Stomach (tissue), 9 donors: ENCODE measurements around the gene SNAP47. TPM values are rescaled to one million over a fixed set of nuclear protein-coding genes. Genes with fewer than 3 reads are reported as not detected.

Experiments
- DNase-seq, 2 donors: peaks; one replicate each; pipeline versions ENCODE4 v3.0.0 to v3.0.0-alpha.2; 2013 to 2019
- H3K27ac ChIP-seq, 5 donors: fragments of 200-600 bp in 4 of 5; sonication (generic) in 4 of 5; one replicate each; pipeline ENCODE4 v1.5.1; 2013 to 2019; ENCODE audit warnings: mild to moderate bottlenecking in 1 of 5, moderate library complexity in 1 of 5
- H3K27me3 ChIP-seq, 3 donors: fragments of 200-600 bp; sonication (generic); one replicate each; pipeline ENCODE4 v1.5.1; 2017 to 2019; ENCODE audit warnings: mixed run types in 1 of 3
- H3K36me3 ChIP-seq, 4 donors: fragments of 200-600 bp; sonication (generic); 1 replicate in 3 of 4; 2 replicates in 1 of 4; pipeline ENCODE4 v1.5.1; 2016 to 2019
- H3K4me1 ChIP-seq, 4 donors: fragments of 200-600 bp; sonication (generic); one replicate each; pipeline ENCODE4 v1.5.1; 2016 to 2019
- H3K4me3 ChIP-seq, 4 donors: fragments of 200-600 bp; sonication (generic) in 3 of 4; one replicate each; pipeline ENCODE4 v1.5.1; 2016 to 2019; ENCODE audit warnings: mild to moderate bottlenecking in 1 of 4
- H3K9me3 ChIP-seq, 4 donors: fragments of 200-600 bp; sonication (generic); one replicate each; pipeline ENCODE4 v1.5.1; 2016 to 2019
- CTCF ChIP-seq, 7 experiments: fragments of 450-650 bp in 4 of 7; fragments of 200-600 bp in 3 of 7; sonication (generic) in 3 of 7; IDR thresholded peaks; one replicate each; pipeline ENCODE4 v1.5.1; 2016 to 2019; ENCODE audit warnings: antibody characterized with exemption in 7 of 7, control low read depth in 2 of 7, mild to moderate bottlenecking in 1 of 7
- EP300 ChIP-seq: sonication (generic); formaldehyde crosslinking; IDR thresholded peaks from one replicate; pipeline ENCODE4 v1.6.1; 2017; ENCODE audit warnings: antibody characterized with exemption
- POLR2A ChIP-seq, 4 donors: fragments of 450-650 bp; IDR thresholded peaks; one replicate each; pipeline ENCODE4 v1.6.1; 2016; ENCODE audit warnings: antibody characterized with exemption in 4 of 4, control low read depth in 2 of 4, mild to moderate bottlenecking in 1 of 4, moderate library complexity in 1 of 4
- POLR2AphosphoS5 ChIP-seq, 3 donors: sonication (generic); formaldehyde crosslinking; IDR thresholded peaks; one replicate each; pipeline ENCODE4 v1.6.1; 2016; ENCODE audit warnings: antibody characterized with exemption in 3 of 3
- WGBS, 5 donors: extraction: QIAGEN DNeasy Blood & Tissue Kit in 3 of 5; methylation state at CpG; one replicate each; pipeline versions ENCODE4 v1.1.5 to v1.1.7; 2013 to 2018; 5-methylcytosine and 5-hydroxymethylcytosine counted together
- intact Hi-C: fragments of 100-400 bp; cut with DNase I; formaldehyde crosslinking; loops from one replicate; pipeline ENCODE4 v1.15.1; 2023; ENCODE audit warnings: low total_unique reads
- polyA plus RNA-seq, 3 donors: library from polyadenylated mRNA; stranded (reverse); fragments of 200-250 nt; gene quantifications; one replicate each; pipeline ENCODE4 v1.2.3, GENCODE V29; 2013
- total RNA-seq, 5 donors: library from RNA; depleted of rRNA; stranded (reverse); fragments of >200 nt; gene quantifications; one replicate each; pipeline versions ENCODE4 v1.1.0 to v1.2.3, GENCODE V29; 2014 to 2016
- donor health status: healthy with polysubstance abuse.
- donor health status: Bipolar disorder and iron deficiency.
- donor health status: healthy.

SNAP47 gene
- total and polyA plus RNA-seq, 8 donors, result 13.7 to 117 (median 27.3) TPM

- no peak for DNase-seq
- no peak for TF ChIP-seq POLR2AphosphoS5 (IDR thresholded peaks at IDR 0.05)
- no peak for TF ChIP-seq EP300
- no peak for TF ChIP-seq POLR2A (IDR thresholded peaks at IDR 0.05)
- H3K36me3 ChIP-seq, result no peaks in the 10 kb centered on the region
- H3K9me3 ChIP-seq, result no peaks in the 10 kb centered on the region
- H3K27ac ChIP-seq, result peak overlapping the region in 1 of 5 donors; percentile 61
- intact Hi-C loops, result no loop called here
- no peak overlapping the region for H3K4me3 ChIP-seq
- 38 to 54% (median 49%) methylated on average over 7 to 11 of the region's 11 CpGs for WGBS, 5 donors
- peaks cover 4 to 18% (median 13%) of the 10 kb centered on the region in 4 donors for H3K4me1 ChIP-seq
- peaks cover 0 to 21% (median 0%) of the 10 kb centered on the region in 3 donors for H3K27me3 ChIP-seq
Observed at GRCh38 chr1:227794817-227795192, 59.6 kb downstream of the SNAP47 start.

GRCh38 chr1:227795732-227796131 lies 60.5 kb downstream of the SNAP47 start:
- intact Hi-C loops, result no loop called here
- no peak overlapping the region for H3K4me3 ChIP-seq
- no peaks in the 10 kb centered on the region for H3K9me3 ChIP-seq
- no peaks in the 10 kb centered on the region for H3K36me3 ChIP-seq
- no peak for TF ChIP-seq CTCF (IDR thresholded peaks at IDR 0.05)
- WGBS, 5 donors, result 48 to 73% (median 59%) methylated on average over 3 to 6 of the region's 6 CpGs
- H3K4me1 ChIP-seq, result peaks cover 4 to 18% (median 13%) of the 10 kb centered on the region in 4 donors
- H3K27ac ChIP-seq, result no peak overlapping the region
- no peak for DNase-seq
- H3K27me3 ChIP-seq, result peaks cover 0 to 21% (median 0%) of the 10 kb centered on the region in 3 donors

GRCh38 chr1:227796359-227796915 lies 61.2 kb downstream of the SNAP47 start:
- intact Hi-C loops, result no loop called here
- WGBS, 5 donors, result 73 to 84% (median 81%) methylated on average over 3 to 5 of the region's 5 CpGs
- Histone ChIP-seq H3K9me3 (no peaks in the 10 kb centered on the region), H3K36me3 (no peaks in the 10 kb centered on the region), H3K27ac (no peak overlapping the region), H3K27me3 (peaks cover 0 to 21% (median 0%) of the 10 kb centered on the region in 3 donors), H3K4me1 (peaks cover 4 to 18% (median 13%) of the 10 kb centered on the region in 4 donors), H3K4me3 (no peak overlapping the region)
- no peak for DNase-seq
- TF ChIP-seq CTCF (IDR thresholded peaks at IDR 0.05), result no peak
- TF ChIP-seq POLR2AphosphoS5 (IDR thresholded peaks at IDR 0.05), result no peak
- TF ChIP-seq EP300, result no peak
- no peak for TF ChIP-seq POLR2A (IDR thresholded peaks at IDR 0.05)

- Histone ChIP-seq H3K4me1 (peaks cover 4 to 18% (median 13%) of the 10 kb centered on the region in 4 donors), H3K27ac (no peak overlapping the region), H3K27me3 (peaks cover 0 to 21% (median 0%) of the 10 kb centered on the region in 3 donors), H3K4me3 (no peak overlapping the region), H3K9me3 (no peaks in the 10 kb centered on the region), H3K36me3 (no peaks in the 10 kb centered on the region)
- TF ChIP-seq POLR2A (IDR thresholded peaks at IDR 0.05) (no peak), EP300 (no peak), CTCF (IDR thresholded peaks at IDR 0.05) (no peak), POLR2AphosphoS5 (IDR thresholded peaks at IDR 0.05) (no peak)
- intact Hi-C loops, result no loop called here
- 70 to 82% (median 78%) methylated on average over 1 to 3 of the region's 3 CpGs for WGBS, 5 donors
- DNase-seq, result no peak
Observed at GRCh38 chr1:227797144-227797543, 61.9 kb downstream of the SNAP47 start.

- intact Hi-C loops, result no loop called here
- DNase-seq, result no peak
- Histone ChIP-seq H3K4me1 (peaks cover 4 to 18% (median 13%) of the 10 kb centered on the region in 4 donors), H3K4me3 (no peak overlapping the region), H3K27ac (no peak overlapping the region), H3K36me3 (no peaks in the 10 kb centered on the region), H3K9me3 (no peaks in the 10 kb centered on the region), H3K27me3 (peaks cover 0 to 21% (median 0%) of the 10 kb centered on the region in 3 donors)
- TF ChIP-seq POLR2A (IDR thresholded peaks at IDR 0.05) (no peak), EP300 (no peak), CTCF (IDR thresholded peaks at IDR 0.05) (no peak), POLR2AphosphoS5 (IDR thresholded peaks at IDR 0.05) (no peak)
- WGBS, 5 donors, result 83 to 90% (median 89%) methylated on average over 3 of the region's 3 CpGs
Observed at GRCh38 chr1:227797625-227798024, 62.4 kb downstream of the SNAP47 start.
